ENCODE data around the gene SLC27A1.

SLC27A1 gene

GRCh38 chr19:17470068-17470841, at the start of gene SLC27A1:
Gene SLC27A1, plus strand, starts transcription at chr19:17470524. Its CDS starts 17 bp downstream, at chr19:17470541.
- Mint-ChIP-seq H3K9me3 (no peaks in the 10 kb centered on the region), H3K4me1 (peaks cover 39% of the 10 kb centered on the region), H3K4me3 (peak within 1 kb of the TSS; percentile 91), H3K27me3 (no peaks in the 10 kb centered on the region), H3K27ac (ENCODE audit: low read depth) (peak within 1 kb of the TSS; percentile 86), H3K36me3 (ENCODE audit: insufficient read depth) (peaks cover 11% of the 10 kb centered on the region)
- DNase-seq (ENCODE audit: low spot score in 2 of 2), result peak; percentile 81 to 82
- ATAC-seq (replicated peaks; ENCODE audit: extremely low read depth, poor library complexity, severe bottlenecking), result peak; percentile 65

- ATAC-seq (replicated peaks; ENCODE audit: extremely low read depth, poor library complexity, severe bottlenecking) (no peak), DNase-seq (ENCODE audit: low spot score in 2 of 2) (no peak)
- Mint-ChIP-seq H3K27me3 (no peaks in the 10 kb centered on the region), H3K4me1 (peaks cover 15% of the 10 kb centered on the region), H3K27ac (ENCODE audit: low read depth) (no peak overlapping the region), H3K4me3 (no peak overlapping the region), H3K9me3 (no peaks in the 10 kb centered on the region), H3K36me3 (ENCODE audit: insufficient read depth) (peaks cover 7% of the 10 kb centered on the region)
Measured at GRCh38 chr19:17421942-17422341, 48.4 kb upstream of the SLC27A1 start.

GRCh38 chr19:17423429-17424208, 46.7 kb upstream of the SLC27A1 start:
- Mint-ChIP-seq H3K4me1 (peaks cover 13% of the 10 kb centered on the region), H3K27ac (ENCODE audit: low read depth) (no peak overlapping the region), H3K36me3 (ENCODE audit: insufficient read depth) (peaks cover 7% of the 10 kb centered on the region), H3K27me3 (no peaks in the 10 kb centered on the region), H3K4me3 (no peak overlapping the region), H3K9me3 (no peaks in the 10 kb centered on the region)
- DNase-seq (ENCODE audit: low spot score in 2 of 2) (no peak), ATAC-seq (replicated peaks; ENCODE audit: extremely low read depth, poor library complexity, severe bottlenecking) (no peak)

GRCh38 chr19:17424743-17425365, 45.5 kb upstream of the SLC27A1 start:
- peaks cover 8% of the 10 kb centered on the region for H3K4me1 Mint-ChIP-seq
- no peak overlapping the region for H3K4me3 Mint-ChIP-seq
- H3K27ac Mint-ChIP-seq (ENCODE audit: low read depth), result no peak overlapping the region
- no peak for DNase-seq (ENCODE audit: low spot score in 2 of 2)
- no peaks in the 10 kb centered on the region for H3K9me3 Mint-ChIP-seq
- peaks cover 5% of the 10 kb centered on the region for H3K36me3 Mint-ChIP-seq (ENCODE audit: insufficient read depth)
- ATAC-seq (replicated peaks; ENCODE audit: extremely low read depth, poor library complexity, severe bottlenecking), result no peak
- H3K27me3 Mint-ChIP-seq, result no peaks in the 10 kb centered on the region

GRCh38 chr19:17429641-17430113, 40.6 kb upstream of the SLC27A1 start:
- Mint-ChIP-seq H3K27ac (ENCODE audit: low read depth) (no peak overlapping the region), H3K27me3 (no peaks in the 10 kb centered on the region), H3K36me3 (ENCODE audit: insufficient read depth) (no peaks in the 10 kb centered on the region), H3K9me3 (no peaks in the 10 kb centered on the region), H3K4me1 (no peaks in the 10 kb centered on the region), H3K4me3 (no peak overlapping the region)
- ATAC-seq (replicated peaks; ENCODE audit: extremely low read depth, poor library complexity, severe bottlenecking), result no peak
- DNase-seq (ENCODE audit: low spot score in 2 of 2), result no peak

GRCh38 chr19:17431417-17431816, 38.9 kb upstream of the SLC27A1 start:
- Mint-ChIP-seq H3K36me3 (ENCODE audit: insufficient read depth) (no peaks in the 10 kb centered on the region), H3K4me3 (no peak overlapping the region), H3K9me3 (no peaks in the 10 kb centered on the region), H3K4me1 (no peaks in the 10 kb centered on the region), H3K27ac (ENCODE audit: low read depth) (no peak overlapping the region), H3K27me3 (no peaks in the 10 kb centered on the region)
- DNase-seq (ENCODE audit: low spot score in 2 of 2) (no peak), ATAC-seq (replicated peaks; ENCODE audit: extremely low read depth, poor library complexity, severe bottlenecking) (no peak)

GRCh38 chr19:17435218-17435617, 35.1 kb upstream of the SLC27A1 start:
- H3K9me3 Mint-ChIP-seq, result no peaks in the 10 kb centered on the region
- DNase-seq (ENCODE audit: low spot score in 2 of 2) (no peak), ATAC-seq (replicated peaks; ENCODE audit: extremely low read depth, poor library complexity, severe bottlenecking) (no peak)
- H3K27ac Mint-ChIP-seq (ENCODE audit: low read depth), result no peak overlapping the region
- peaks cover 8% of the 10 kb centered on the region for H3K27me3 Mint-ChIP-seq
- no peaks in the 10 kb centered on the region for H3K36me3 Mint-ChIP-seq (ENCODE audit: insufficient read depth)
- H3K4me3 Mint-ChIP-seq, result no peak overlapping the region
- H3K4me1 Mint-ChIP-seq, result no peaks in the 10 kb centered on the region

- Mint-ChIP-seq H3K4me1 (no peaks in the 10 kb centered on the region), H3K27me3 (peaks cover 8% of the 10 kb centered on the region), H3K27ac (ENCODE audit: low read depth) (no peak overlapping the region), H3K9me3 (no peaks in the 10 kb centered on the region), H3K4me3 (no peak overlapping the region), H3K36me3 (ENCODE audit: insufficient read depth) (no peaks in the 10 kb centered on the region)
- ATAC-seq (replicated peaks; ENCODE audit: extremely low read depth, poor library complexity, severe bottlenecking) (no peak), DNase-seq (ENCODE audit: low spot score in 2 of 2) (no peak)
Measured at GRCh38 chr19:17436094-17436873, 34.0 kb upstream of the SLC27A1 start.

- Mint-ChIP-seq H3K27ac (ENCODE audit: low read depth) (no peak overlapping the region), H3K4me1 (no peaks in the 10 kb centered on the region), H3K36me3 (ENCODE audit: insufficient read depth) (no peaks in the 10 kb centered on the region), H3K9me3 (no peaks in the 10 kb centered on the region), H3K27me3 (peaks cover 8% of the 10 kb centered on the region), H3K4me3 (no peak overlapping the region)
- DNase-seq (ENCODE audit: low spot score in 2 of 2) (no peak), ATAC-seq (replicated peaks; ENCODE audit: extremely low read depth, poor library complexity, severe bottlenecking) (no peak)
Measured at GRCh38 chr19:17436874-17437267, 33.5 kb upstream of the SLC27A1 start.

GRCh38 chr19:17441241-17442021, 28.9 kb upstream of the SLC27A1 start:
- no peak for DNase-seq (ENCODE audit: low spot score in 2 of 2)
- no peaks in the 10 kb centered on the region for H3K36me3 Mint-ChIP-seq (ENCODE audit: insufficient read depth)
- no peaks in the 10 kb centered on the region for H3K4me1 Mint-ChIP-seq
- H3K9me3 Mint-ChIP-seq, result no peaks in the 10 kb centered on the region
- no peak overlapping the region for H3K27ac Mint-ChIP-seq (ENCODE audit: low read depth)
- no peak for ATAC-seq (replicated peaks; ENCODE audit: extremely low read depth, poor library complexity, severe bottlenecking)
- H3K4me3 Mint-ChIP-seq, result no peak overlapping the region
- H3K27me3 Mint-ChIP-seq, result peaks cover 8% of the 10 kb centered on the region

GRCh38 chr19:17445526-17446165, 24.7 kb upstream of the SLC27A1 start:
- Mint-ChIP-seq H3K4me1 (no peaks in the 10 kb centered on the region), H3K4me3 (no peak overlapping the region), H3K27me3 (peaks cover 10% of the 10 kb centered on the region), H3K36me3 (ENCODE audit: insufficient read depth) (no peaks in the 10 kb centered on the region), H3K9me3 (no peaks in the 10 kb centered on the region), H3K27ac (ENCODE audit: low read depth) (no peak overlapping the region)
- ATAC-seq (replicated peaks; ENCODE audit: extremely low read depth, poor library complexity, severe bottlenecking) (no peak), DNase-seq (ENCODE audit: low spot score in 2 of 2) (no peak)
